ENCODE measurements around the gene SRCIN1.

DNA sequence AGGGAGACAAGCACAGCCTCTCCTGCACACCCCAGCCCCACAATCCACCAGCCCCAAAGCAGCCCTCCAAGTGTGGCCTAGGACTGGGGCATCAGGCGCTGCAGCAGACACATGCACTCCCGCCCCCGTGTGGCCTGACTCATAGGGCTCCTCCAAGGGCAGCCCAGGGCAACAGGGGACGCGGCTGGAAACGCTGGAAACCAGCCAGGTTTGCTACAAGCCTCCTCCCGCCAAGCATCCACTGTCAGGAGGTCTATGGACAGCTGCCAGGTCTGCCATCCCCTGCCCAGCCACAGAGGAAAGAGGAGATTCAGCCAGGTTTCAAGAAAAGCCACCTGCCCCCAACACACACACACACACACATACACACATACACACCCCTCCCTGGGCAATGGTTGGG lies 25.8 kb downstream of the SRCIN1 start:
- TF ChIP-seq, protein P1, sequence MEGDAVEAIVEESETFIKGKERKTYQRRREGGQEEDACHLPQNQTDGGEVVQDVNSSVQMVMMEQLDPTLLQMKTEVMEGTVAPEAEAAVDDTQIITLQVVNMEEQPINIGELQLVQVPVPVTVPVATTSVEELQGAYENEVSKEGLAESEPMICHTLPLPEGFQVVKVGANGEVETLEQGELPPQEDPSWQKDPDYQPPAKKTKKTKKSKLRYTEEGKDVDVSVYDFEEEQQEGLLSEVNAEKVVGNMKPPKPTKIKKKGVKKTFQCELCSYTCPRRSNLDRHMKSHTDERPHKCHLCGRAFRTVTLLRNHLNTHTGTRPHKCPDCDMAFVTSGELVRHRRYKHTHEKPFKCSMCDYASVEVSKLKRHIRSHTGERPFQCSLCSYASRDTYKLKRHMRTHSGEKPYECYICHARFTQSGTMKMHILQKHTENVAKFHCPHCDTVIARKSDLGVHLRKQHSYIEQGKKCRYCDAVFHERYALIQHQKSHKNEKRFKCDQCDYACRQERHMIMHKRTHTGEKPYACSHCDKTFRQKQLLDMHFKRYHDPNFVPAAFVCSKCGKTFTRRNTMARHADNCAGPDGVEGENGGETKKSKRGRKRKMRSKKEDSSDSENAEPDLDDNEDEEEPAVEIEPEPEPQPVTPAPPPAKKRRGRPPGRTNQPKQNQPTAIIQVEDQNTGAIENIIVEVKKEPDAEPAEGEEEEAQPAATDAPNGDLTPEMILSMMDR (IDR thresholded peaks at IDR 0.05 in 4 of 5, conservative IDR thresholded peaks at IDR 0.05 in 1 of 5), result no peak
- no peak for TF ChIP-seq POLR2A (IDR thresholded peaks at IDR 0.05)

All from gastrocnemius medialis (tissue), 4 donors.